Vagina (tissue), 2 donors: Measurements from ENCODE around the gene LTC4S. TPM values are rescaled to one million over a fixed set of nuclear protein-coding genes. Genes with fewer than 3 reads are reported as not detected.

Source experiments
- DNase-seq, 2 donors: peaks; one replicate each; pipeline ENCODE4 v3.0.0-alpha.2; 2017; ENCODE audit errors: extremely low spot score in 2 of 2
- H3K27ac ChIP-seq: fragments of 200-600 bp; sonication (generic); one replicate; pipeline ENCODE4 v1.5.1; 2019
- H3K27me3 ChIP-seq: fragments of 200-600 bp; sonication (generic); one replicate; pipeline ENCODE4 v1.5.1; 2019
- H3K36me3 ChIP-seq, 2 donors: fragments of 200-600 bp; sonication (generic); one replicate each; pipeline ENCODE4 v1.5.1; 2017 to 2019
- H3K4me1 ChIP-seq: fragments of 200-600 bp; sonication (generic); one replicate; pipeline ENCODE4 v1.5.1; 2019
- H3K4me3 ChIP-seq, 2 donors: fragments of 200-600 bp; sonication (generic); 1 replicate in 1 of 2; 2 replicates in 1 of 2; pipeline ENCODE4 v1.5.1; 2016 to 2019
- H3K9me3 ChIP-seq: fragments of 200-600 bp; sonication (generic); one replicate; pipeline ENCODE4 v1.5.1; 2019
- CTCF ChIP-seq, 3 experiments: fragments of 450-650 bp in 2 of 3; fragments of 200-600 bp in 1 of 3; sonication (generic) in 1 of 3; IDR thresholded peaks; one replicate each; pipeline ENCODE4 v1.5.1; 2017 to 2019; ENCODE audit warnings: antibody characterized with exemption in 3 of 3, mild to moderate bottlenecking in 2 of 3, moderate library complexity in 2 of 3
- POLR2A ChIP-seq, 2 donors: fragments of 450-650 bp; IDR thresholded peaks; one replicate each; pipeline ENCODE4 v1.6.1; 2017; ENCODE audit warnings: antibody characterized with exemption in 2 of 2, mild to moderate bottlenecking in 2 of 2, moderate library complexity in 2 of 2
- POLR2AphosphoS5 ChIP-seq, 2 donors: sonication (generic); formaldehyde crosslinking; IDR thresholded peaks; one replicate each; pipeline ENCODE4 v1.9.0; 2017; ENCODE audit warnings: antibody characterized with exemption in 2 of 2, mild to moderate bottlenecking in 2 of 2, low read depth in 1 of 2; ENCODE audit not compliant: insufficient read depth in 1 of 2
- intact Hi-C: fragments of 100-400 bp; cut with DNase I; formaldehyde crosslinking; loops from one replicate; pipeline ENCODE4 v1.15.1; 2023
- total RNA-seq: library from RNA; depleted of rRNA; stranded (reverse); fragments of >200 nt; gene quantifications from one replicate; pipeline ENCODE4 v1.2.3, GENCODE V29; 2016

The LTC4S gene
- total RNA-seq, 1 donor from 2014 or later: 10.6 TPM

- Histone ChIP-seq H3K36me3 (peaks cover 0 to 70% of the 10 kb centered on the region in 2 donors), H3K27ac (no peak overlapping the region), H3K27me3 (no peaks in the 10 kb centered on the region), H3K4me3 (no peak overlapping the region), H3K9me3 (no peaks in the 10 kb centered on the region), H3K4me1 (peaks cover 31% of the 10 kb centered on the region)
- intact Hi-C loops: no loop called here
- TF ChIP-seq POLR2AphosphoS5 (IDR thresholded peaks at IDR 0.05; ENCODE audit: insufficient read depth in 1 of 2, low read depth in 1 of 2) (no peak), CTCF (IDR thresholded peaks at IDR 0.05) (no peak), POLR2A (IDR thresholded peaks at IDR 0.05) (no peak)
- DNase-seq: no peak
These were observed 25.3 kb upstream of the LTC4S start for GRCh38 chr5:179768326-179769085.

- Histone ChIP-seq H3K4me3 (no peak overlapping the region), H3K27me3 (no peaks in the 10 kb centered on the region), H3K36me3 (peaks cover 0 to 77% of the 10 kb centered on the region in 2 donors), H3K9me3 (no peaks in the 10 kb centered on the region), H3K27ac (no peak overlapping the region), H3K4me1 (peaks cover 23% of the 10 kb centered on the region)
- no peak for DNase-seq
- intact Hi-C loops: no loop called here
- TF ChIP-seq CTCF (IDR thresholded peaks at IDR 0.05) (no peak), POLR2A (IDR thresholded peaks at IDR 0.05) (no peak), POLR2AphosphoS5 (IDR thresholded peaks at IDR 0.05; ENCODE audit: insufficient read depth in 1 of 2, low read depth in 1 of 2) (no peak)
These were observed 24.5 kb upstream of the LTC4S start for GRCh38 chr5:179769271-179769670.

GRCh38 chr5:179769796-179770195 lies 24.0 kb upstream of the LTC4S start:
- peaks cover 19% of the 10 kb centered on the region for H3K4me1 ChIP-seq
- peaks cover 0 to 83% of the 10 kb centered on the region in 2 donors for H3K36me3 ChIP-seq
- intact Hi-C loops: no loop called here

GRCh38 chr5:179771311-179771895 lies 22.4 kb upstream of the LTC4S start:
- no peak for DNase-seq
- H3K4me1 ChIP-seq: peaks cover 3% of the 10 kb centered on the region
- H3K27ac ChIP-seq: no peak overlapping the region
- H3K4me3 ChIP-seq: no peak overlapping the region
- intact Hi-C loops: no loop called here
- no peaks in the 10 kb centered on the region for H3K27me3 ChIP-seq
- TF ChIP-seq CTCF (IDR thresholded peaks at IDR 0.05) (no peak), POLR2A (IDR thresholded peaks at IDR 0.05) (no peak), POLR2AphosphoS5 (IDR thresholded peaks at IDR 0.05; ENCODE audit: insufficient read depth in 1 of 2, low read depth in 1 of 2) (no peak)
- H3K9me3 ChIP-seq: no peaks in the 10 kb centered on the region
- peaks cover 0 to 81% of the 10 kb centered on the region in 2 donors for H3K36me3 ChIP-seq

More at GRCh38 chr5:179769796-179770195, 24.0 kb upstream of the LTC4S start:
- Histone ChIP-seq H3K9me3 (no peaks in the 10 kb centered on the region), H3K27me3 (no peaks in the 10 kb centered on the region), H3K4me3 (no peak overlapping the region), H3K27ac (no peak overlapping the region)
- TF ChIP-seq POLR2A (IDR thresholded peaks at IDR 0.05): no peak
- no peak for TF ChIP-seq POLR2AphosphoS5 (IDR thresholded peaks at IDR 0.05; ENCODE audit: insufficient read depth in 1 of 2, low read depth in 1 of 2)
- no peak for TF ChIP-seq CTCF (IDR thresholded peaks at IDR 0.05)
- DNase-seq: no peak

GRCh38 chr5:179772351-179772750 lies 21.4 kb upstream of the LTC4S start:
- peaks cover 0 to 76% of the 10 kb centered on the region in 2 donors for H3K36me3 ChIP-seq
- TF ChIP-seq CTCF (IDR thresholded peaks at IDR 0.05) (no peak), POLR2A (IDR thresholded peaks at IDR 0.05) (no peak), POLR2AphosphoS5 (IDR thresholded peaks at IDR 0.05; ENCODE audit: insufficient read depth in 1 of 2, low read depth in 1 of 2) (no peak)
- no peaks in the 10 kb centered on the region for H3K9me3 ChIP-seq
- intact Hi-C loops: no loop called here
- no peaks in the 10 kb centered on the region for H3K27me3 ChIP-seq
- DNase-seq: no peak
- H3K27ac ChIP-seq: no peak overlapping the region
- no peaks in the 10 kb centered on the region for H3K4me1 ChIP-seq
- H3K4me3 ChIP-seq: no peak overlapping the region
